Tibial nerve (tissue), 3 donors: Measurements from ENCODE around the gene MRPS7.

Experiments
- CTCF ChIP-seq, 5 experiments: fragments of 200-600 bp in 3 of 5; fragments of 450-650 bp in 2 of 5; sonication (generic) in 3 of 5; IDR thresholded peaks; one replicate each; pipeline ENCODE4 v1.5.1; 2016 to 2019; ENCODE audit warnings: antibody characterized with exemption in 5 of 5, mild to moderate bottlenecking in 3 of 5, moderate library complexity in 2 of 5
- POLR2A ChIP-seq, 2 donors: fragments of 450-650 bp; IDR thresholded peaks; one replicate each; pipeline ENCODE4 v1.6.1; 2017; ENCODE audit warnings: antibody characterized with exemption in 2 of 2, mild to moderate bottlenecking in 2 of 2, moderate library complexity in 2 of 2

DNA sequence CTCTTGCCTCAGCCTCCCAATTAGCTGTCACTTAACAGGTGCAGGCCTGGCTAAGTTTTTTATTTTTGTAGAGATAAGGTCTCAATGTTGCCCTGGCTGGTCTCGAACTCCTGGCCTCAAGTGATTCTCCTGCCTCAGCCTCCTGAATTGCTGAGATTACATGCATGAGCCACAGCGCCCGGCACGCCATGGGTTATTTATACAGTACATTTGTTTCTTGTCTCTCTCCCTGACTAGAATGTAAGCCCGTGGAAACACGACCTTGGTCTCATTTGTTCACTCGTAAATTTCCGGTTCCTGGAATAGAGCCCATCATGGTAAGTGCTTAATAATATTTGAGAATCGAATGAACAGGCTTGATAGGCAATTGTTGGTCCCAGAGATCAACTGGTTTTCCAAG is 25.5 kb downstream of the MRPS7 start:
- TF ChIP-seq CTCF (IDR thresholded peaks at IDR 0.05) (no peak), POLR2A (IDR thresholded peaks at IDR 0.05) (no peak)
